ENCODE results near the gene PSORS1C1.
"Not testable (repeated sequence)": the region's sequence is repeated elsewhere in the genome, so short reads cannot be mapped to it uniquely, and the experiment has no call there.

The PSORS1C1 gene

GRCh38 chr6:31161216-31162126 lies 46.9 kb downstream of the PSORS1C1 start:
- FAIRE-seq: no peak

- FAIRE-seq: no peak
Measured at GRCh38 chr6:31162463-31163165, 48.0 kb downstream of the PSORS1C1 start.

- no peak for FAIRE-seq
Measured at GRCh38 chr6:31163922-31164321, 49.3 kb downstream of the PSORS1C1 start.

GRCh38 chr6:31164475-31165063 lies 50.0 kb downstream of the PSORS1C1 start:
- FAIRE-seq: not testable (repeated sequence)

GRCh38 chr6:31165064-31165832 lies 50.6 kb downstream of the PSORS1C1 start:
- FAIRE-seq: not testable (repeated sequence)

- no peak for FAIRE-seq
Measured at GRCh38 chr6:31165986-31166385, 51.4 kb downstream of the PSORS1C1 start.

- FAIRE-seq: no peak
Measured at GRCh38 chr6:31168606-31169005, 54.0 kb downstream of the PSORS1C1 start.

GRCh38 chr6:31169123-31169857 lies 54.7 kb downstream of the PSORS1C1 start:
- FAIRE-seq: no peak

- FAIRE-seq: not testable (repeated sequence)
Measured at GRCh38 chr6:31169858-31170599, 55.4 kb downstream of the PSORS1C1 start.

GRCh38 chr6:31170600-31170881 lies 55.9 kb downstream of the PSORS1C1 start, which contains the start of gene POU5F1:
Gene POU5F1 (minus strand): TSS chr6:31170682. CDS start chr6:31170620, 62 bp downstream.
- no peak for FAIRE-seq

- no peak for FAIRE-seq
Measured at GRCh38 chr6:31170987-31171671, 56.5 kb downstream of the PSORS1C1 start.

- FAIRE-seq: no peak
Measured at GRCh38 chr6:31171931-31172905, 57.6 kb downstream of the PSORS1C1 start.

- no peak for FAIRE-seq
Measured at GRCh38 chr6:31172973-31173384, 58.4 kb downstream of the PSORS1C1 start.

- FAIRE-seq: no peak
Measured at GRCh38 chr6:31173406-31173805, 58.8 kb downstream of the PSORS1C1 start.

- FAIRE-seq: no peak
Measured at GRCh38 chr6:31174378-31174777, 59.8 kb downstream of the PSORS1C1 start.

GRCh38 chr6:31175971-31176370 lies 61.4 kb downstream of the PSORS1C1 start:
- FAIRE-seq: no peak

- no peak for FAIRE-seq
Measured at GRCh38 chr6:31178143-31179041, 63.8 kb downstream of the PSORS1C1 start.

- no peak for FAIRE-seq
Measured at GRCh38 chr6:31179042-31179386, 64.4 kb downstream of the PSORS1C1 start.

- no peak for FAIRE-seq
Measured at GRCh38 chr6:31179896-31180295, 65.3 kb downstream of the PSORS1C1 start.
